SJCRH30 (cell line): Measurements from ENCODE around the gene OR7A10. TPM values are rescaled to one million over a fixed set of nuclear protein-coding genes. Genes with fewer than 3 reads are reported as not detected.
"Not testable (repeated sequence)": the region's sequence is repeated elsewhere in the genome, so short reads cannot be mapped to it uniquely, and the experiment has no call there.

ENCODE experiments used
- DNase-seq, 2 experiments: peaks; one replicate each; pipeline ENCODE4 v3.0.0-alpha.2; 2015 to 2020
- H3K27ac ChIP-seq: fragments of 250-450 bp; sonication (Bioruptor Pico); 2 replicates; pipeline ENCODE4 v1.5.1; 2020; ENCODE audit warnings: mild to moderate bottlenecking, moderate library complexity
- H3K27me3 ChIP-seq: fragments of 250-450 bp; sonication (Bioruptor Pico); 2 replicates; pipeline ENCODE4 v1.5.1; 2020; ENCODE audit warnings: mild to moderate bottlenecking, moderate library complexity
- H3K36me3 ChIP-seq: fragments of 250-450 bp; sonication (Bioruptor Pico); 2 replicates; pipeline ENCODE4 v1.5.1; 2020; ENCODE audit warnings: mild to moderate bottlenecking, moderate library complexity
- H3K4me1 ChIP-seq: fragments of 250-450 bp; sonication (Bioruptor Pico); 2 replicates; pipeline ENCODE4 v1.5.1; 2020; ENCODE audit warnings: mild to moderate bottlenecking, moderate library complexity
- H3K4me3 ChIP-seq: fragments of 250-450 bp; sonication (Bioruptor Pico); 2 replicates; pipeline ENCODE4 v1.5.1; 2020; ENCODE audit warnings: mild to moderate bottlenecking, moderate library complexity
- H3K9me3 ChIP-seq: fragments of 250-450 bp; sonication (Bioruptor Pico); replicated peaks from 2 replicates; pipeline ENCODE4 v1.5.1; 2020; ENCODE audit warnings: mild to moderate bottlenecking, moderate library complexity
- total RNA-seq: library from RNA; depleted of rRNA; stranded (reverse); fragments of >200 nt; shearing (Covaris generic); gene quantifications from 2 replicates; pipeline ENCODE4 v1.2.3, GENCODE V29; 2014; rRNA removed

OR7A10 gene
- total RNA-seq, 1 experiment from 2014 or later = not detected

DNA sequence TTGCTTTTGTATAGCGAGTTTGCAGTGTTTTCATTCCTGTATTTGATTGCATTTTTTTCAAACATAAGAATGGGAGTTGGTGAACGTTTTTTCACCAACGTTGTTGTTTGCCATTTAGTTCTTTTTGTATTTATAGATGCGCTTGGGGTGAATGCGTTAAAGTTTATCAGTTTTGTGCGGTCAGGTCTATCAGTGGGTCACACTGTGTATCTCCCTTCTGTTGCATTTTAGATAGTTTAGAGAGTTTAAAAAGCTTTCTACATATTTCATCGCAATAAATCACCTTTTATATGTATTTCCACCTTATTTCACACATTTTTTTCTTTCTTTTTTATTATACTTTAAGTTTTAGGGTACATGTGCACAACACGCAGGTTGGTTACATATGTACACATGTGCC is 30.1 kb downstream of the OR7A10 start:
- H3K27me3 ChIP-seq = peaks cover 6% of the 10 kb centered on the region
- no peaks in the 10 kb centered on the region for H3K4me1 ChIP-seq
- H3K9me3 ChIP-seq = no peaks in the 10 kb centered on the region
- no peak overlapping the region for H3K27ac ChIP-seq
- no peaks in the 10 kb centered on the region for H3K36me3 ChIP-seq
- H3K4me3 ChIP-seq = no peak overlapping the region
- no peak for DNase-seq

DNA sequence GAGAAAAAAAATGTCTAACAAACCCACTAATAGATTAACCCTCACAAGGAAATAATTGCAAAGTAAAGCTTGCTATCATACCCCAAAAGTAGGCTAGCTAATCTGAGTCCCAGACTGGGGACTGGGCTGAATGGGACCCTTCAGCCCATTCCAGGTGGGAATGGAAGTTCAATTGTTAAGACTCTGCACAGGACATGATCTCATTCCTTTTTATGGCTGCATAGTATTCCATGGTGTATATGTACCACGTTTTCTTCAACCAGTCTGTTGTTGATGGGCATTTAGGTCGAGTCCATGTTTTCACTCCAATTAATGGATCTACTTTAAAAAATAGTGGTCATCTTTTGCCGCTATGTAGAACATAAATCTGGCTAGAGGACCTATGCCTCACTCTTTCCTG is 31.7 kb downstream of the OR7A10 start:
- Histone ChIP-seq H3K4me1 (no peaks in the 10 kb centered on the region), H3K36me3 (no peaks in the 10 kb centered on the region), H3K9me3 (no peaks in the 10 kb centered on the region), H3K4me3 (no peak overlapping the region), H3K27me3 (peaks cover 6% of the 10 kb centered on the region), H3K27ac (no peak overlapping the region)
- no peak for DNase-seq

DNA sequence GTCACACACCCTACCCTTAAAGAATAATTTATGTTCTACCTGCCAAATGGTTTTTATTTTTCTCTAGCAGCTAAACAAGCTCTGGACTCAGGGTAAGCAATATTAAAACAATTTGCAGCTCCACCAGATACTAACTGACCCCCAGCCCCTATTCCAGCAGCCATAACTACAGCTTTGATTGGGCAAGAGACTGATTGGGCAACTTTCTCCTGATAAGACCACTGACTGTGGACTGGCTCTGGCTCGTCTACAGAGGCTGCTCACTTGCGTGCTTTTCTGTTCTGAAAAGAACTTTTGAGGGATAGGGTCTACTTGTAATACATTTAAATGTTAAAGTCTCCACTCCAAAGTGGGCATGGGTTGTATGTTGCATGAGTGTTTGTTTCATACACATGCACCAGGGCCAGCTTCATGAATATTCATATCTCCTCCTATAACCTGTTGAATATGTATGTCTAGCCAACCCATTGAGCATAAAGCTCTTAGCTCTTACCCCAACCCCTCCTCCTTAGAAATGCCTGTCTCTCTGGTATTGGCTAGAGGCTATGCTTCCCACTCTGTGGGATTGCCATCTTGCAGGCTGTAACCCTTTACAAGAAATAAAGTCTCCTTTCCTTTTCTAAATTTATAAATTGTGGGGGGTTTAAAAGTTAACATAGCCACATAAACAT is 33.6 kb downstream of the OR7A10 start:
- no peak for DNase-seq
- Histone ChIP-seq H3K4me3 (no peak overlapping the region), H3K27ac (no peak overlapping the region), H3K9me3 (no peaks in the 10 kb centered on the region), H3K27me3 (peaks cover 6% of the 10 kb centered on the region), H3K36me3 (no peaks in the 10 kb centered on the region), H3K4me1 (no peaks in the 10 kb centered on the region)

DNA sequence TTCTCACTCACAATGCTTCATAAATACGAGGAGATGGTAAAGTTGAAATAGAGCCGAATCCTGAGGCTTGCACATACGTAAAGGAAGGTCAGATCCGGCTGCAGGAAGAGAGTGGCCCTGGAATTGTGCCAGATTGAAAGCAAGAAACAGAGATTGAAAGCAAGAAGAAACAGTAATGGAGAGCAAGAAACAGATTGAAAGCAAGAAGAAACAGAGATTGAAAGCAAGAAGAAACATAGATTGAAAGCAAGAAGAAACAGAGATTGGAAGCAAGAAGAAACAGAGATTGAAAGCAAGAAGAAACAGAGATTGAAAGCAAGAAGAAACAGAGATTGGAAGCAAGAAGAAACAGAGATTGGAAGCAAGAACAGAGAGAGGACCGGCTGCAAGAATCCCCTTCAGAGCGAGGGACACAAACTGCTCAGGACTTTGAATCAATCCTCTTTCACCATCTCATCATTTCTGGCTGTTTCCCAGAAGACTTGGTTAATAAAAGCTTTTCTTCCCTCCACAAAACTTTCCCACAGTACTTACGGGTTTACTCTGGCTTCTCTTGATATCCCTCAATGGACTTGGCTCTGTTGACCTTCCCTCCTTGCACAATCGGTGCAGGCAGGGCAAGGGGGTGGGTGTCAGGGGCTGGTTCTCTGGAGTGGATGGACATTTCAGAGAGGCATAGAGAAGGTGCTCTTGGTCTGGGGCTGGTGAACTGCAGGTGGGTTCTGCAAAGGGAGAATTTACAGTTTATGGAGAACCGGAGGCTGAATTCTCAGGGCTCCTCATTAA is 39.3 kb downstream of the OR7A10 start:
- no peak overlapping the region for H3K27ac ChIP-seq
- no peaks in the 10 kb centered on the region for H3K36me3 ChIP-seq
- H3K4me1 ChIP-seq = no peaks in the 10 kb centered on the region
- no peaks in the 10 kb centered on the region for H3K9me3 ChIP-seq
- H3K27me3 ChIP-seq = peaks cover 10% of the 10 kb centered on the region; the same call in 1 of the 2 replicates
- no peak overlapping the region for H3K4me3 ChIP-seq
- no peak for DNase-seq

DNA sequence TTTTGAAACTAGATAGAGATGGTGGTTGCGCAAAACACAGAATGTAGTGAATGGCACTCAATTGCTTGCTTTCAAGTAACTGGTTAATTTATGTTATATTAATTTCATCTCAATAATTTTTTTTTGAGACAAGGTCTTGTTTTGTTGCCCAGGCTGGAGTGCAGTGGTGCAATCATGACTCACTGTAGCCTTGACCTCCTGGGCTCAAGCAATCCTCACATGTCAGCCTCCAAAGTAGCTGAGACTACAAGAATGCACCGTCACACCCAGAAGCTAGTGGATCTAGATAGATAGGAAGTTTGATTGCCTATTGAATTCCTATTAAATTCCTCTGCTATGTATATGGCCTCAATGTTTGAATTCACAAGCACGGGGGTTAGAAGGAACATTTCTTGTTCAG is 44.0 kb downstream of the OR7A10 start:
- Histone ChIP-seq H3K36me3 (no peaks in the 10 kb centered on the region), H3K27me3 (peaks cover 7% of the 10 kb centered on the region; the same call in 1 of the 2 replicates), H3K4me3 (no peak overlapping the region), H3K4me1 (no peaks in the 10 kb centered on the region), H3K9me3 (no peaks in the 10 kb centered on the region), H3K27ac (no peak overlapping the region)
- DNase-seq = no peak

DNA sequence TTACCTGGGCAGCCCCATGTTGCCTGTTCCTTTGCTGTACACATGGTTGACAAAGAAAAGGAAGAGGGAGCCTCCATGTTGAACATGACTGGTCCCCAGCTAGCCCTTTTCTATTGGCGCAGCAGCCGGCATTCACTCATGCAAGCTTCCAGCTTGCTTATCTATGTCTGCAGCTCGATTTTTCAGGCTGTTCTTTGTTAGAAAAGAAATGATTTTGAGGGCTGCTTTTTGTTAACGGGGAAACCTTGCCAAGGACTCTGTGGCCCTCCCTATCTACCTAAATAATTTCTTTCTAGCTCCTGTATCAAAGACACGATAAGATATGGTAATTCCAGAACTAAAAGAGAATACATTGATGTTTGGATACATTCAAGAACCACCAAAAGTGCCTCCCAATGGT is 50.0 kb downstream of the OR7A10 start:
- H3K36me3 ChIP-seq = no peaks in the 10 kb centered on the region
- H3K4me1 ChIP-seq = no peaks in the 10 kb centered on the region
- no peaks in the 10 kb centered on the region for H3K9me3 ChIP-seq
- no peaks in the 10 kb centered on the region for H3K27me3 ChIP-seq
- H3K27ac ChIP-seq = no peak overlapping the region
- no peak overlapping the region for H3K4me3 ChIP-seq
- no peak for DNase-seq

DNA sequence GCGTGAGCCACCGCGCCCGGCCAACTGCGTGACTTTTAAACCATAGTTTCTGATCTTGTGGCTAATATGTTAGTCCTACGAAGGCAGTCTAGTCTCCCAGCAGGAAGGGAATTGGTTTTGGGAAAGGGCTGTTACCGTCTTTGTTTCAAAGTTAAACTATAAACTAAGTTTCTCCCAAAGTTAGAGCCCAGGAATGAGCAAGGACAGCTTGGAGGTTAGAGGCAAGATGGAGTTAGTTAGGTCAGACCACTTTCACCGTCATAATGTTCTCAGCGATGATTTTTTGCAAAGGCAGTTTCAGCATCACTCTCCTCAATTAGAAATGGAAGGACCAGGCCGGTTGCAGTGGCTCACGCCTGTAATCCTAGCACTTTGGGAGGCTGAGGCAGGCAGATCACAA is 52.7 kb downstream of the OR7A10 start:
- Histone ChIP-seq H3K27ac (no peak overlapping the region), H3K4me1 (no peaks in the 10 kb centered on the region), H3K36me3 (no peaks in the 10 kb centered on the region), H3K9me3 (no peaks in the 10 kb centered on the region), H3K4me3 (no peak overlapping the region), H3K27me3 (no peaks in the 10 kb centered on the region)
- no peak for DNase-seq

DNA sequence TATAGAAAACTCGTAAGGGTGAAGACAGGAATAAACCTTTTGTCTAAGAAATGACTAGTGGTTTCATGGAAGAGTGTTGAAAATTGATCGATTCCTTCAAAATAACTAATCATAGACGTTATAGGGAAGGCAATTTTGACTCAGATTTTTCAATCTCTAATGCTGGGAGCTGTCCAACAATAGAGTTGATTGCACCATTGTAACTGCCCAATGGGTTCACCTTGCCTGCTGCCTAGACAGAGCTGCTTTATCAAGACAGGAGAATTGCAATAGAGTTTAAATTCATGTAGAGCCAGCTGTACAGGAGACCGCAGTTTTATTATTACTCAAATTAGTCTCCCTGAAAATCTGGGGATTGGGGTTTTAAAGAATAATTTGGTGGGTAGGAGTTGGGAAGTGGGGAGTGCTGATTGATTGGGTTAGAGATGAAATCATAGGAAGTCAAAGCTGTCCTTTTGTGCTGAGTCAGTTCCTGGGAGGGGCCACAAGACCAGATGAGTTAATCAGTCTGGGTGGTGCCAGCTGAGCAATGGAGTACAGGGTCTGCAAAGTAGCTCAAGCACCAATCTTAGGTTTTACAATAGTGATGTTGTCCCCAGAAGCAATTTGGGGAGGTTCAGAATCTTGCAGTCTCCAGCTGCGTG is 53.5 kb downstream of the OR7A10 start:
- H3K9me3 ChIP-seq = no peaks in the 10 kb centered on the region
- no peaks in the 10 kb centered on the region for H3K27me3 ChIP-seq
- no peak overlapping the region for H3K4me3 ChIP-seq
- no peak for DNase-seq
- no peaks in the 10 kb centered on the region for H3K36me3 ChIP-seq
- H3K4me1 ChIP-seq = no peaks in the 10 kb centered on the region
- H3K27ac ChIP-seq = no peak overlapping the region

DNA sequence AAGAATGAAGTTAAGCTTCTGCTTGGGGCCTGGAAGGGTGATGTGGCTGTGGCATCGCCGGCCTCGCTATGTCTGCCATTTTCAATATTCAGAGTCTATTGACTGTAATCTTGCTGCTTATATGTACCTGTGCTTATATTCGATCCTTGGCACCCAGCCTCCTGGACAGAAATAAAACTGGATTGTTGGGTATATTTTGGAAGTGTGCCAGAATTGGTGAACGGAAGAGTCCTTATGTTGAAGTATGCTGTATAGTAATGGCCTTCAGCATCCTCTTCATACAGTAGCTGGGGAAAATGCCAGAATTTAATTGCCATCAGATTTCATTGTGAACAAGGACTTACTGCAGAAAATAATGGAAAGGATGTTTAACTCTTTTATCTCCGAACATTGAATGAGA is 56.5 kb downstream of the OR7A10 start:
- not testable (repeated sequence) for DNase-seq, H3K4me1 ChIP-seq, H3K9me3 ChIP-seq, H3K4me3 ChIP-seq, H3K27ac ChIP-seq, H3K27me3 ChIP-seq, H3K36me3 ChIP-seq

Other genes starting within 250 kb of the OR7A10 start
- not detected in 2 replicates for gene ADGRE3, start 174.1 kb downstream of the OR7A10 start, total RNA-seq
- gene ZNF333, start 158.9 kb downstream of the OR7A10 start, total RNA-seq = 13.0 and 14.4 TPM in 2 replicates
- gene ADGRE2, start 70.4 kb downstream of the OR7A10 start, total RNA-seq = 0.66 and 0.85 TPM in 2 replicates
- gene OR7A5, start 13.7 kb downstream of the OR7A10 start, total RNA-seq = not detected in 2 replicates
- gene OR7C1, start 13.7 kb downstream of the OR7A10 start, total RNA-seq = 0.02 TPM in 1 of 2 replicates, not detected in the other
- not detected in 2 replicates for gene OR7A17, start 37.2 kb upstream of the OR7A10 start, total RNA-seq
- gene OR7C2, start 92.6 kb upstream of the OR7A10 start, total RNA-seq = not detected in 2 replicates
- gene SLC1A6, start 130.9 kb upstream of the OR7A10 start, total RNA-seq = not detected in 2 replicates
- 0.02 TPM in 1 of 2 replicates, not detected in the other for gene CASP14, start 200.6 kb upstream of the OR7A10 start, total RNA-seq
- not detected in 2 replicates for gene OR1I1, start 233.3 kb upstream of the OR7A10 start, total RNA-seq